Neural cell (in vitro differentiated cells): ENCODE results near the gene PLD6.

ENCODE experiments used
- CTCF ChIP-seq: fragments of 450-650 bp; IDR thresholded peaks from 2 replicates; pipeline ENCODE4 v1.5.1; 2014; ENCODE audit warnings: antibody characterized with exemption, mild to moderate bottlenecking, moderate library complexity; ENCODE audit not compliant: poor library complexity, severe bottlenecking
- EP300 ChIP-seq: fragments of 450-650 bp; conservative IDR thresholded peaks from 2 replicates; pipeline ENCODE4 v1.6.1; 2014; ENCODE audit warnings: antibody characterized with exemption, mild to moderate bottlenecking, moderate library complexity; ENCODE audit not compliant: poor library complexity, severe bottlenecking
- RAD21 ChIP-seq: fragments of 450-650 bp; conservative IDR thresholded peaks from 2 replicates; pipeline ENCODE4 v1.6.1; 2014; ENCODE audit warnings: antibody characterized with exemption, mild to moderate bottlenecking, moderate library complexity
- TAF1 ChIP-seq: IDR thresholded peaks from 2 replicates; pipeline ENCODE4 v1.6.1; 2012; ENCODE audit warnings: low read depth
- TF ChIP-seq, protein P1 (sequence below): IDR thresholded peaks from 2 replicates; pipeline ENCODE4 v1.6.1; 2012; ENCODE audit warnings: borderline replicate concordance

DNA sequence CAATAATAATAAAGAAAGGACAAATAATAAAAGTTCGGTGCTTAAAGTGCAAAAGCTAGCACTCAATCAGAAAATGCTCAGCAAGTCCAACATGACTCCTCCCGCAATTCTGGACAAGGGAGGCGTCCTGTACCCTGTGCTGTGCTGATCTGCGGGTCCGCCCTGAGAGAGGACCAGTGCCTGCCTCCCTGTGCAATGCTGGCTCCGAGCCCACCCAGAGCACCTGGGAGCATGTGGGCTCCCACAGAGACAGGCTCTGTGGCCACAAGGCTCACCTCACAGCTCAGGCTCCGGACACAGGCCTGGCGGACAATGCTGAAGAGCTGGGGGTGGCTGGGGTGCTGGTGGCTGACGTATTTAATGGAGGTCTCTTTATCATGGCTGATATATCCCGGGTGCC, 19.8 kb upstream of the PLD6 start:
- TF ChIP-seq EP300 (no peak), TAF1 (no peak), RAD21 (no peak), CTCF (no peak)
- TF ChIP-seq, protein P1, sequence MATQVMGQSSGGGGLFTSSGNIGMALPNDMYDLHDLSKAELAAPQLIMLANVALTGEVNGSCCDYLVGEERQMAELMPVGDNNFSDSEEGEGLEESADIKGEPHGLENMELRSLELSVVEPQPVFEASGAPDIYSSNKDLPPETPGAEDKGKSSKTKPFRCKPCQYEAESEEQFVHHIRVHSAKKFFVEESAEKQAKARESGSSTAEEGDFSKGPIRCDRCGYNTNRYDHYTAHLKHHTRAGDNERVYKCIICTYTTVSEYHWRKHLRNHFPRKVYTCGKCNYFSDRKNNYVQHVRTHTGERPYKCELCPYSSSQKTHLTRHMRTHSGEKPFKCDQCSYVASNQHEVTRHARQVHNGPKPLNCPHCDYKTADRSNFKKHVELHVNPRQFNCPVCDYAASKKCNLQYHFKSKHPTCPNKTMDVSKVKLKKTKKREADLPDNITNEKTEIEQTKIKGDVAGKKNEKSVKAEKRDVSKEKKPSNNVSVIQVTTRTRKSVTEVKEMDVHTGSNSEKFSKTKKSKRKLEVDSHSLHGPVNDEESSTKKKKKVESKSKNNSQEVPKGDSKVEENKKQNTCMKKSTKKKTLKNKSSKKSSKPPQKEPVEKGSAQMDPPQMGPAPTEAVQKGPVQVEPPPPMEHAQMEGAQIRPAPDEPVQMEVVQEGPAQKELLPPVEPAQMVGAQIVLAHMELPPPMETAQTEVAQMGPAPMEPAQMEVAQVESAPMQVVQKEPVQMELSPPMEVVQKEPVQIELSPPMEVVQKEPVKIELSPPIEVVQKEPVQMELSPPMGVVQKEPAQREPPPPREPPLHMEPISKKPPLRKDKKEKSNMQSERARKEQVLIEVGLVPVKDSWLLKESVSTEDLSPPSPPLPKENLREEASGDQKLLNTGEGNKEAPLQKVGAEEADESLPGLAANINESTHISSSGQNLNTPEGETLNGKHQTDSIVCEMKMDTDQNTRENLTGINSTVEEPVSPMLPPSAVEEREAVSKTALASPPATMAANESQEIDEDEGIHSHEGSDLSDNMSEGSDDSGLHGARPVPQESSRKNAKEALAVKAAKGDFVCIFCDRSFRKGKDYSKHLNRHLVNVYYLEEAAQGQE = no peak
